Large intestine (tissue), 3 donors: ENCODE results near the gene ABLIM2. TPM values are rescaled to one million over a fixed set of nuclear protein-coding genes. Genes with fewer than 3 reads are reported as not detected.

Experiments used
- DNase-seq, 2 donors: peaks; one replicate each; pipeline versions ENCODE4 v3.0.0 to v3.0.0-alpha.2; 2013
- H3K27ac ChIP-seq: one replicate; pipeline ENCODE4 v1.5.1; 2013; ENCODE audit warnings: low read length
- H3K27me3 ChIP-seq: 2 replicates; pipeline ENCODE4 v1.6.1; 2013; ENCODE audit warnings: low read length; ENCODE audit not compliant: control insufficient read depth, insufficient read depth
- H3K36me3 ChIP-seq: 2 replicates; pipeline ENCODE4 v1.6.1; 2013; ENCODE audit warnings: low read length; ENCODE audit not compliant: control insufficient read depth, insufficient read depth
- H3K4me1 ChIP-seq: one replicate; pipeline ENCODE4 v1.6.1; 2013; ENCODE audit warnings: low read length; ENCODE audit not compliant: control insufficient read depth, insufficient read depth
- H3K4me3 ChIP-seq: one replicate; pipeline ENCODE4 v1.5.1; 2013; ENCODE audit warnings: low read length
- H3K9me3 ChIP-seq: one replicate; pipeline ENCODE4 v1.6.1; 2013; ENCODE audit warnings: mild to moderate bottlenecking, low read depth, low read length, moderate library complexity; ENCODE audit not compliant: control insufficient read depth
- WGBS: methylation state at CpG from one replicate; pipeline ENCODE4 v1.1.5; 2013; ENCODE audit warnings: low lambda C conversion rate; ENCODE audit not compliant: insufficient coverage; 5-methylcytosine and 5-hydroxymethylcytosine counted together
- polyA plus RNA-seq: library from polyadenylated mRNA; unstranded; fragments of 120-200 nt; gene quantifications from one replicate; pipeline ENCODE4 v1.2.1, GENCODE V29; 2013

Gene ABLIM2
- polyA plus RNA-seq, 1 donor = 5.9 TPM

DNA sequence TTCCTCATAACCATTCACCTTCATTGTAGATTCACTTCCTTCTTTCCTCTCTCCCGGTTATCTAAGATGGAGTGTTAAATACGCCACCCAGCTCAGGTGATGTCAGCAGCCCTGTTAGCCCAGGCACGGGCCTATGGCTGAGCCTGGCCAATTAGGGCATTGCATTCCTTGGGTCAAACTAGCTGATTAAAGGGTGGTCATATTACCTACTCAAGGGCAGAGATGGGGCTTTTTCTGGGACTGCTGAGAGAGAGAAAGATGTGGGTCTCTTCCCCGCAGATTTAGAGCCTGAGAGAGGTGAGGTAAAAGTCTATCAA lies 179.0 kb downstream of the ABLIM2 start:
- H3K27ac ChIP-seq = peak overlapping the region; percentile 65
- peaks cover 45% of the 10 kb centered on the region for H3K4me1 ChIP-seq
- H3K9me3 ChIP-seq = peaks cover 5% of the 10 kb centered on the region
- DNase-seq = no peak
- H3K4me3 ChIP-seq = no peak overlapping the region
- no peaks in the 10 kb centered on the region for H3K36me3 ChIP-seq
- no peaks in the 10 kb centered on the region for H3K27me3 ChIP-seq
- 80% methylated on average over 1 of the region's 4 CpGs for WGBS

- Histone ChIP-seq H3K4me3 (no peak overlapping the region), H3K4me1 (peaks cover 45% of the 10 kb centered on the region), H3K9me3 (peaks cover under 1% of the 10 kb centered on the region), H3K27me3 (no peaks in the 10 kb centered on the region), H3K27ac (peak overlapping the region; percentile 65), H3K36me3 (no peaks in the 10 kb centered on the region)
- WGBS = 100% methylated on average over 1 of the region's 17 CpGs
- DNase-seq = peak in 1 of 2 donors; percentile 76
Observed at GRCh38 chr4:7978907-7979651, 179.5 kb downstream of the ABLIM2 start.

DNA sequence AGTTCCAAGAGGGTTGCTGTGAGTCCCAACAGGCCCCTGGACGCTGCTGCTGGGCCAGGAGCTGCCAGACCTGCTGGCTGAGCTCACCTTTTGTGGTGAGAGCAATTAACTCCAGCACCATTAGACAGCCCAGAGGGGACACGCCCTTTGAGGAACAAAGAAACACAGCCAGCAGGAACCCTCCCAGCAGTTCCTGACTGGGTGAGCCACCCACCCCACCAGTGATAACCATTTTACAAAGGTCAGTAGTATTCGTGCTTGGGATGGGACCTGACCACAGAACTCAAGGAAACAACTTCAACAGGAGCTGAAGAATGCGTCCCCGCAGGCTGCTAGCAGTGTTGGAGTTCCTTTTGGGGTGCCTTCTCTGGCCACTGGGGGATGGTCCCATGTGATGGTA lies 180.1 kb downstream of the ABLIM2 start:
- H3K36me3 ChIP-seq = no peaks in the 10 kb centered on the region
- peaks cover 41% of the 10 kb centered on the region for H3K4me1 ChIP-seq
- no peaks in the 10 kb centered on the region for H3K9me3 ChIP-seq
- peak overlapping the region; percentile 65 for H3K27ac ChIP-seq
- H3K27me3 ChIP-seq = no peaks in the 10 kb centered on the region
- no CpG with 5 or more reads among the region's 5 CpGs for WGBS
- DNase-seq = peak; percentile 68 to 91
- no peak overlapping the region for H3K4me3 ChIP-seq

GRCh38 chr4:7976634-7977033 lies 182.0 kb downstream of the ABLIM2 start:
- no peaks in the 10 kb centered on the region for H3K9me3 ChIP-seq
- H3K4me1 ChIP-seq = peaks cover 43% of the 10 kb centered on the region
- H3K27me3 ChIP-seq = no peaks in the 10 kb centered on the region
- no peaks in the 10 kb centered on the region for H3K36me3 ChIP-seq
- WGBS = no CpG with 5 or more reads among the region's 5 CpGs
- no peak for DNase-seq
- H3K4me3 ChIP-seq = no peak overlapping the region
- no peak overlapping the region for H3K27ac ChIP-seq

DNA sequence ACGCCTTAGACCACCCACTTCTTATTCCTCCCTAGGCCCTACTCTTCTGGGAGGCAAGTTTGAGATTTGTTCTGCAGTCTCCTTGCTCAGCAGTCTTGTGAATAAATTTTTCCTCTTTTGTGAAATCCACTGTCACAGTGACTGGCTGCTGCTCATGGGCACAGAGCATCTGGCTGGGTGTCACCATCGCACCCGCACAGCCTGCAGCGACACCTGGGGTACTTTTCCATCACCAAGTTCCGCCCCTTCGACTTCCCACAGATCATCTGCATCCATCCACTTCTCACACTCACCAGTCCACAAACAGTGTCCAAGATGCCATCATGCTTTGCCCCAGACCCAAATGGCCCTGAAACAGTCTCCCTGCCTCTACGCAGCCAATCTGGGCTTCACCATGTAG lies 182.6 kb downstream of the ABLIM2 start:
- DNase-seq = no peak
- Histone ChIP-seq H3K9me3 (no peaks in the 10 kb centered on the region), H3K36me3 (no peaks in the 10 kb centered on the region), H3K4me3 (no peak overlapping the region), H3K27me3 (no peaks in the 10 kb centered on the region), H3K27ac (no peak overlapping the region), H3K4me1 (peaks cover 44% of the 10 kb centered on the region)
- WGBS = 100% methylated on average over 4 of the region's 7 CpGs

DNA sequence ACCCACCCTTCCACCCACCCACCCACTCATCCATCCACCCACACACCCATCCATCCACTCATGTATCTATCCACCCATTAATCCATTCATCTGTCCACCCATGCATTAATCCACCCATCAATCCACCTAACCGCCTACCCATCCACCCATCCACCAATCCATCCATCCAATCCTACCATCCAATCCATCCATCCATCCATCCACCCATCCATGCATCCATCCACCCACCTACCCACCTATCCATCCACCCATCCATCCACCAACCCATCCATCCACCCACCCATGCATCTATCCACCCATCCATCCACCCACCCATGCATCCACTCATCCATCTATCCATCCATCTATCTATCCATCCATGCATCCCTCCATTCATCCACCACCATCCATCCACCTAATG lies 184.2 kb downstream of the ABLIM2 start:
- Histone ChIP-seq H3K27me3 (no peaks in the 10 kb centered on the region), H3K9me3 (no peaks in the 10 kb centered on the region), H3K27ac (no peak overlapping the region), H3K4me3 (no peak overlapping the region), H3K36me3 (no peaks in the 10 kb centered on the region), H3K4me1 (peaks cover 57% of the 10 kb centered on the region)
- DNase-seq = no peak
- WGBS = 80% methylated on average over 1 of the region's 1 CpG

- Histone ChIP-seq H3K27me3 (no peaks in the 10 kb centered on the region), H3K4me1 (peaks cover 54% of the 10 kb centered on the region), H3K4me3 (no peak overlapping the region), H3K36me3 (no peaks in the 10 kb centered on the region), H3K9me3 (no peaks in the 10 kb centered on the region), H3K27ac (no peak overlapping the region)
- WGBS = no CpG with 5 or more reads among the region's 10 CpGs
- DNase-seq = no peak
Observed at GRCh38 chr4:7973545-7973981, 185.1 kb downstream of the ABLIM2 start.

GRCh38 chr4:7971881-7972500 lies 186.6 kb downstream of the ABLIM2 start:
- WGBS = no CpG with 5 or more reads among the region's 13 CpGs
- Histone ChIP-seq H3K4me3 (no peak overlapping the region), H3K4me1 (peaks cover 54% of the 10 kb centered on the region), H3K27ac (peak overlapping the region; percentile 93), H3K9me3 (no peaks in the 10 kb centered on the region), H3K36me3 (no peaks in the 10 kb centered on the region), H3K27me3 (no peaks in the 10 kb centered on the region)
- DNase-seq = peak in 1 of 2 donors; percentile 30

DNA sequence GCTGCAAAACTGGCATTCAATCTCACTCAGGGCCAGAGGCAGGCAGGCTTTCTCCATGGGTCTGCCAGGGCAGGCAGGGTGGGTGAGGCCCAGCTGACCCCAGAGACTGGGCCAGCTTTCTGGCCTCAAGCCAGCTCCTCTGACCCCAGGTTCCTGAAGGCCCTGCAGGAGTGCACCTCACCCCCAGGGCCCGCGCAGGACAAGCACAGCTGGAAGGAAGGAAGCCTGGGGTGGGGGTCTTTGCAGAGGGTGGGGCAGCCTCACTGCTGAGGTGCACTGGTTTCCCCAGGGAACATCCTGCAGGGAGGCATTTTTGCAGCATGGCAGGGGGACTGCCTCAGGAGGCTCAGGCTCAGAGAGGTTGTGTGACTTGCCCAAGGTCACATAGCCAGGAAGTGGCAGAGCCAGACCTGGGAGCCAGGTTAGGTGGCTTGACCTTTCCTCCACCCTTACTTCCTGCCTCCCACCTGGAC lies 187.4 kb downstream of the ABLIM2 start:
- H3K9me3 ChIP-seq = no peaks in the 10 kb centered on the region
- no CpG with 5 or more reads among the region's 2 CpGs for WGBS
- peak overlapping the region; percentile 93 for H3K27ac ChIP-seq
- H3K4me1 ChIP-seq = peaks cover 54% of the 10 kb centered on the region
- H3K27me3 ChIP-seq = no peaks in the 10 kb centered on the region
- peak overlapping the region; percentile 32 for H3K4me3 ChIP-seq
- H3K36me3 ChIP-seq = no peaks in the 10 kb centered on the region
- no peak for DNase-seq

- H3K9me3 ChIP-seq = no peaks in the 10 kb centered on the region
- WGBS = no CpG with 5 or more reads among the region's 13 CpGs
- DNase-seq = no peak
- peak overlapping the region; percentile 93 for H3K27ac ChIP-seq
- peak overlapping the region; percentile 32 for H3K4me3 ChIP-seq
- H3K27me3 ChIP-seq = no peaks in the 10 kb centered on the region
- H3K4me1 ChIP-seq = peaks cover 54% of the 10 kb centered on the region
- no peaks in the 10 kb centered on the region for H3K36me3 ChIP-seq
Observed at GRCh38 chr4:7970361-7970946, 188.2 kb downstream of the ABLIM2 start.
